NCI-H146 (cell line): ENCODE data around the gene RPS6KC1.
"Not testable (repeated sequence)": the region's sequence is repeated elsewhere in the genome, so short reads cannot be mapped to it uniquely, and the experiment has no call there.

Experiments
- DNase-seq: peaks from one replicate; lab custom pipeline; 2025; lab: John Stamatoyannopoulos, UW

The RPS6KC1 gene

GRCh38 chr1:213051127-213051880, at the start of gene RPS6KC1:
RPS6KC1 (plus strand) TSS chr1:213051241; CDS start chr1:213051405, 164 bp downstream.
- DNase-seq = peak; percentile 89

GRCh38 chr1:213003256-213003655, 47.8 kb upstream of the RPS6KC1 start:
- no peak for DNase-seq

GRCh38 chr1:213008564-213008963, 42.5 kb upstream of the RPS6KC1 start:
- DNase-seq = no peak

GRCh38 chr1:213014642-213015041, 36.4 kb upstream of the RPS6KC1 start:
- peak; percentile 29 for DNase-seq

- peak; percentile 98 for DNase-seq
Measured at GRCh38 chr1:213015099-213016050, 35.7 kb upstream of the RPS6KC1 start, which contains the start of gene ANGEL2. ANGEL2 (minus strand) TSS chr1:213015867; CDS start chr1:213015671, 196 bp downstream.

GRCh38 chr1:213017447-213018273, 33.4 kb upstream of the RPS6KC1 start:
- no peak for DNase-seq

GRCh38 chr1:213019450-213019849, 31.6 kb upstream of the RPS6KC1 start:
- no peak for DNase-seq

- DNase-seq = no peak
Measured at GRCh38 chr1:213020016-213020415, 31.0 kb upstream of the RPS6KC1 start.

- DNase-seq = not testable (repeated sequence)
Measured at GRCh38 chr1:213027024-213027423, 24.0 kb upstream of the RPS6KC1 start.

GRCh38 chr1:213032651-213033050, 18.4 kb upstream of the RPS6KC1 start:
- DNase-seq = no peak

GRCh38 chr1:213034713-213035112, 16.3 kb upstream of the RPS6KC1 start:
- DNase-seq = no peak

GRCh38 chr1:213035573-213035972, 15.5 kb upstream of the RPS6KC1 start:
- DNase-seq = no peak

- DNase-seq = no peak
Measured at GRCh38 chr1:213041443-213041842, 9.6 kb upstream of the RPS6KC1 start.

- peak; percentile 64 for DNase-seq
Measured at GRCh38 chr1:213045321-213046226, 5.5 kb upstream of the RPS6KC1 start.

- no peak for DNase-seq
Measured at GRCh38 chr1:213049232-213049631, 1.8 kb upstream of the RPS6KC1 start.

GRCh38 chr1:213050745-213051126, 305 bp upstream of the RPS6KC1 start:
- no peak for DNase-seq

- no peak for DNase-seq
Measured at GRCh38 chr1:213051881-213052202, 801 bp downstream of the RPS6KC1 start.

- no peak for DNase-seq
Measured at GRCh38 chr1:213053455-213053854, 2.4 kb downstream of the RPS6KC1 start.

GRCh38 chr1:213054142-213054541, 3.1 kb downstream of the RPS6KC1 start:
- no peak for DNase-seq

- DNase-seq = no peak
Measured at GRCh38 chr1:213054733-213055591, 3.9 kb downstream of the RPS6KC1 start.
